Left lung (tissue), 10 donors: Measurements from ENCODE around the gene BRINP2. TPM values are rescaled to one million over a fixed set of nuclear protein-coding genes. Genes with fewer than 3 reads are reported as not detected.

ENCODE experiments used
- ATAC-seq: fragments of 200-7000 bp; cut with Tn5 transposase; one replicate; pipeline ENCODE4 v1.9.1; 2020; ENCODE audit warnings: moderate library complexity
- DNase-seq, 4 donors: peaks; one replicate each; pipeline ENCODE4 v3.0.0-alpha.2; 2013 to 2020
- H3K27ac ChIP-seq, 2 donors: fragments of 200-600 bp; sonication (generic) in 1 of 2; one replicate each; pipeline versions ENCODE4 v1.5.0 to v1.8.0; 2020 to 2021
- H3K27me3 ChIP-seq, 2 donors: fragments of 200-600 bp; sonication (generic) in 1 of 2; one replicate each; pipeline versions ENCODE4 v1.5.0 to v1.8.0; 2020 to 2021
- H3K36me3 ChIP-seq, 2 donors: fragments of 200-600 bp; sonication (generic) in 1 of 2; one replicate each; pipeline versions ENCODE4 v1.5.0 to v1.8.0; 2020 to 2021
- H3K4me1 ChIP-seq, 2 donors: fragments of 200-600 bp; one replicate each; pipeline ENCODE4 v1.8.0; 2021
- H3K4me3 ChIP-seq, 2 donors: fragments of 200-600 bp; sonication (generic) in 1 of 2; one replicate each; pipeline versions ENCODE4 v1.5.0 to v1.8.0; 2020 to 2021; ENCODE audit warnings: mild to moderate bottlenecking in 1 of 2
- H3K9me3 ChIP-seq, 2 donors: fragments of 200-600 bp; sonication (generic) in 1 of 2; one replicate each; pipeline versions ENCODE4 v1.5.0 to v1.8.0; 2020 to 2021
- CTCF ChIP-seq, 2 donors: fragments of 200-600 bp; sonication (generic) in 1 of 2; IDR thresholded peaks; one replicate each; pipeline versions ENCODE4 v1.5.0 to v1.8.0; 2021; ENCODE audit warnings: antibody characterized with exemption in 2 of 2
- intact Hi-C, 2 donors: fragments of 100-400 bp; cut with DNase I; formaldehyde crosslinking; loops; one replicate each; pipeline versions ENCODE4 v1.11.2 to v1.14.2; 2022
- polyA plus RNA-seq, 6 donors: library from polyadenylated mRNA; unstranded; fragments of 120-200 nt; gene quantifications; one replicate each; pipeline ENCODE4 v1.2.1, GENCODE V29; 2013; ENCODE audit not compliant: insufficient read length in 6 of 6
- total RNA-seq, 2 donors: library from RNA; stranded (reverse); fragmentation: NEBNext Ultra II Directional; extraction: Animal tissue kit (Norgen Biotek cat#: 25700); gene quantifications; one replicate each; pipeline ENCODE4 v1.2.1, GENCODE V29; 2021
- donor health status: DM: no; HTN: yes; CAD: no.
- donor health status: DM: no; HTN: no; CAD: no.

The BRINP2 gene
- total and polyA plus RNA-seq, 8 donors, result 0.08 to 1.5 (median 0.78) TPM; not detected in 1

DNA sequence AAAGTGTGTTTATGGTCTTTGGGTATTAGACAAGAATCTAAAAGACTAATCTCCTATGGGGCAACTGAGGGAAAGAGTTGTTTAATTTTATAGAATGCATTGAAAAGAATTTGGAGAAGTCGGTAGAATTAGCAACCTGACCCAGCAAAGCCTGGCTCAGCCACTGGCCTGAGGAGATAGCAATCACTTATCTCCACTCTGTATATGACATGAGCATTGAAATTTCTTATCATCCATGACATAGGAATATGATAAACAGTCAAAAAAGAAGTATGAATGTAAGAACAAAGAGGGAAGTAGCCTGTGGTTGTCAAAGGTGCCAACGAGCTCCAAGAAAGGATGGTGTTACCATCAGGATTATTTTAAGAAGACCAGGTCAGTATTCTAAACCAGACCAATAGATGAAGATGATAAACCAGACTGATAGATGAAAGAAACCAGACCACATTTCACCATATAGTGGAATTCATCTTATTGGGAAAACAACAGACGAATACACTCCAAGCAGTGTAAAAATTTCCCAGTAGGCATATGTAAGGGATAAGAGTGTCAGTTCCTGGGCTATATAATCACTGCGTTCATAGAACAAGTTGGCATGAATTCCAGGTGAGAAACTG lies 42.0 kb upstream of the BRINP2 start:
- no peak for TF ChIP-seq CTCF (IDR thresholded peaks at IDR 0.05)
- intact Hi-C loops, result no loop called here
- H3K9me3 ChIP-seq, result no peaks in the 10 kb centered on the region

GRCh38 chr1:177130451-177130945 lies 40.3 kb upstream of the BRINP2 start:
- DNase-seq, result no peak
- no peaks in the 10 kb centered on the region for H3K4me1 ChIP-seq
- no peak overlapping the region for H3K27ac ChIP-seq
- no peak for TF ChIP-seq CTCF (IDR thresholded peaks at IDR 0.05)
- no peaks in the 10 kb centered on the region for H3K27me3 ChIP-seq
- no peaks in the 10 kb centered on the region for H3K36me3 ChIP-seq
- H3K4me3 ChIP-seq, result no peak overlapping the region
- no peak for ATAC-seq
- intact Hi-C loops, result loop anchor here in 1 of 2 donors (10.0 kb wide), 1 partner anchor 66 kb away; no protein-coding TSS in a partner anchor
- no peaks in the 10 kb centered on the region for H3K9me3 ChIP-seq

More for the DNA sequence above, 42.0 kb upstream of the BRINP2 start:
- no peaks in the 10 kb centered on the region for H3K4me1 ChIP-seq
- ATAC-seq, result no peak
- no peak for DNase-seq
- no peaks in the 10 kb centered on the region for H3K36me3 ChIP-seq
- no peak overlapping the region for H3K4me3 ChIP-seq
- no peak overlapping the region for H3K27ac ChIP-seq
- no peaks in the 10 kb centered on the region for H3K27me3 ChIP-seq

DNA sequence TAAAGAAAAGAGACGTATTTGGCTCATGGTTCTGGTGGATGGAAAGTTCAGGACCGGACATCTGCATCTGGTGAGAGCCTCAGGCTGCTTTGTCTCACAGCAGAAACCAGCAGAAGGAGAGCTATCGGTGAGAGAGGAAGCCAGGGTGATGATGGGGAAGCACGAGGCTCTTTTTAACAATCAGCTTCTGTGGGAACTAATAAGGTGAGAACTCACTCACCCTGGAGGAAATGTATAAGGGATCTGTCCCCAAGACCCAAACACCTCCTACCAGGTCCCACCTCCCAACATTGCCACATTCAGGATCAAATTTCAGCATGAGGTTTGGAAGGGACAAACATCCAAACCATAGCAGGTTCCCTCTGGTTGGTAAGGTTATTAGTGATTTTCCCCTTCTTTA lies 39.0 kb upstream of the BRINP2 start:
- no peak for ATAC-seq
- no peaks in the 10 kb centered on the region for H3K4me1 ChIP-seq
- DNase-seq, result no peak
- H3K9me3 ChIP-seq, result no peaks in the 10 kb centered on the region
- no peak overlapping the region for H3K4me3 ChIP-seq
- no peaks in the 10 kb centered on the region for H3K27me3 ChIP-seq
- intact Hi-C loops, result loop anchor here in 1 of 2 donors (10.0 kb wide), 1 partner anchor 67 kb away; no protein-coding TSS in a partner anchor
- no peak for TF ChIP-seq CTCF (IDR thresholded peaks at IDR 0.05)
- no peaks in the 10 kb centered on the region for H3K36me3 ChIP-seq
- H3K27ac ChIP-seq, result no peak overlapping the region

- no peak for DNase-seq
- Histone ChIP-seq H3K4me3 (no peak overlapping the region), H3K4me1 (no peaks in the 10 kb centered on the region), H3K27ac (no peak overlapping the region), H3K27me3 (no peaks in the 10 kb centered on the region), H3K9me3 (no peaks in the 10 kb centered on the region), H3K36me3 (no peaks in the 10 kb centered on the region)
- no peak for ATAC-seq
- intact Hi-C loops, result loop anchor here in 1 of 2 donors (10.0 kb wide), 1 partner anchor 67 kb away; no protein-coding TSS in a partner anchor
- TF ChIP-seq CTCF (IDR thresholded peaks at IDR 0.05), result no peak
Measured at GRCh38 chr1:177132141-177132540, 38.6 kb upstream of the BRINP2 start.

DNA sequence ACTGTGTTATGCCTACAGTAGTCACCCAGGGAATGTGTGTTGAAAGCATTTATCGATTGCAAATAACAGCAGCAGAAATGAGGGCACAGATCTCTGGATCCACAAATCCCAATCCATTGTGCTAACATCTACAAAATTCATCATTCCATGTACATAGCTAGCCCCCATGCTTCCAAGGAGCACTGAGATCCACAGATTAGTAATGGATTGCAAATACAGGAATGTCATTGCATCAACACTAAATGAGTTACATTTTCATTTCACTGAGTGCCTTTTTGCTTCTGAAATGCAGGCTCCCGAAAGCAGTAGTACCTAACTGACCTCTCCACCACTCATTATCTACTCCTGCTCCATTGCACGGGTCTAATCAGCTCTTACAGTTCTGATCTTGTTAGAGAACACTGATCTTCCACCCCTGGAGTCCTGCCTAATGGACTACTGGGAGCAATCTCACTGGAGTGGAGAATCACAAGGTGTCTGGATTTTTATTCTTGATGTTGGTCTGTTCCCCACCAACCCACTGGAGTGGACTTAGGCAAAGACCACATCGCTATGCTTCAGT lies 36.7 kb upstream of the BRINP2 start:
- no peak for ATAC-seq
- no peak for TF ChIP-seq CTCF (IDR thresholded peaks at IDR 0.05)
- H3K9me3 ChIP-seq, result no peaks in the 10 kb centered on the region
- intact Hi-C loops, result loop anchor here in 1 of 2 donors (10.0 kb wide), 1 partner anchor 69 kb away; no protein-coding TSS in a partner anchor
- H3K4me1 ChIP-seq, result no peaks in the 10 kb centered on the region
- no peaks in the 10 kb centered on the region for H3K36me3 ChIP-seq
- H3K27me3 ChIP-seq, result no peaks in the 10 kb centered on the region
- no peak overlapping the region for H3K27ac ChIP-seq
- no peak overlapping the region for H3K4me3 ChIP-seq
- no peak for DNase-seq
